HG02840 (cell line): ENCODE results near the gene CDCP1.

Experiments
- ATAC-seq: cut with Tn5 transposase; IDR thresholded peaks from one replicate; pipeline ENCODE4 v1.9.1; 2021; ENCODE audit warnings: mild to moderate bottlenecking, moderate library complexity, moderate number of reproducible peaks; ENCODE audit not compliant: unreplicated experiment, low FRiP score

Gene CDCP1

GRCh38 chr3:45116350-45116749 is 29.8 kb downstream of the CDCP1 start:
- no peak for ATAC-seq

- no peak for ATAC-seq
Observed at GRCh38 chr3:45113625-45114050, 32.5 kb downstream of the CDCP1 start.

GRCh38 chr3:45112939-45113338 is 33.2 kb downstream of the CDCP1 start:
- ATAC-seq = no peak

- ATAC-seq = no peak
Observed at GRCh38 chr3:45110509-45110833, 35.7 kb downstream of the CDCP1 start.

GRCh38 chr3:45109771-45110508 is 36.2 kb downstream of the CDCP1 start:
- ATAC-seq = no peak

- ATAC-seq = no peak
Observed at GRCh38 chr3:45106874-45107273, 39.3 kb downstream of the CDCP1 start.

GRCh38 chr3:45105855-45106671 is 40.1 kb downstream of the CDCP1 start:
- no peak for ATAC-seq

GRCh38 chr3:45104715-45105711 is 41.2 kb downstream of the CDCP1 start:
- ATAC-seq = no peak

GRCh38 chr3:45103753-45104714 is 42.1 kb downstream of the CDCP1 start:
- no peak for ATAC-seq

GRCh38 chr3:45103334-45103733 is 42.8 kb downstream of the CDCP1 start:
- no peak for ATAC-seq

- no peak for ATAC-seq
Observed at GRCh38 chr3:45100981-45101407, 45.2 kb downstream of the CDCP1 start.

- no peak for ATAC-seq
Observed at GRCh38 chr3:45098310-45098709, 47.9 kb downstream of the CDCP1 start.

- ATAC-seq = no peak
Observed at GRCh38 chr3:45097296-45097883, 48.8 kb downstream of the CDCP1 start.

- ATAC-seq = no peak
Observed at GRCh38 chr3:45095916-45096526, 50.2 kb downstream of the CDCP1 start.

- ATAC-seq = no peak
Observed at GRCh38 chr3:45093176-45093575, 53.0 kb downstream of the CDCP1 start.

- ATAC-seq = no peak
Observed at GRCh38 chr3:45092132-45093031, 53.8 kb downstream of the CDCP1 start.

- ATAC-seq = no peak
Observed at GRCh38 chr3:45090855-45091254, 55.3 kb downstream of the CDCP1 start.
